Measurements from ENCODE around the gene KPNA1.

Gene KPNA1

DNA sequence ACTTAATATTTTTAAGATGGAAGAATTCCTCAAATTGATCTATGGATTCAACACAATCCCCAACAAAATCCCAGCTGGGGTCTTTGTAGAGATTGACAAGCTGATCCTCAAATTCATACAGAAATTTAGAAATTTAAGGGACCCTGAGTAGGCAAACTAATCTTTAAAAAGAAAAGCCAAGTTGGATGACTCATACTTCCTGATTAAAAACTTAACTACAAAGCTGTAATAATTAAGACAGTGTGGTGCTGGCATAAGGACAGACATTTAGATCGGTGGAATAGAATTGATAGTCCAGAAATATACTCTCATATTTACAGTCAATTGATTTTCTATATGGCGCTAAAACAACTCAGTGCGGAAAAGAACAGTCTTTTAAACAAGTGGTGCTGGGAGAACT is 119.2 kb downstream of the KPNA1 start:
- TF ChIP-seq, protein P1, sequence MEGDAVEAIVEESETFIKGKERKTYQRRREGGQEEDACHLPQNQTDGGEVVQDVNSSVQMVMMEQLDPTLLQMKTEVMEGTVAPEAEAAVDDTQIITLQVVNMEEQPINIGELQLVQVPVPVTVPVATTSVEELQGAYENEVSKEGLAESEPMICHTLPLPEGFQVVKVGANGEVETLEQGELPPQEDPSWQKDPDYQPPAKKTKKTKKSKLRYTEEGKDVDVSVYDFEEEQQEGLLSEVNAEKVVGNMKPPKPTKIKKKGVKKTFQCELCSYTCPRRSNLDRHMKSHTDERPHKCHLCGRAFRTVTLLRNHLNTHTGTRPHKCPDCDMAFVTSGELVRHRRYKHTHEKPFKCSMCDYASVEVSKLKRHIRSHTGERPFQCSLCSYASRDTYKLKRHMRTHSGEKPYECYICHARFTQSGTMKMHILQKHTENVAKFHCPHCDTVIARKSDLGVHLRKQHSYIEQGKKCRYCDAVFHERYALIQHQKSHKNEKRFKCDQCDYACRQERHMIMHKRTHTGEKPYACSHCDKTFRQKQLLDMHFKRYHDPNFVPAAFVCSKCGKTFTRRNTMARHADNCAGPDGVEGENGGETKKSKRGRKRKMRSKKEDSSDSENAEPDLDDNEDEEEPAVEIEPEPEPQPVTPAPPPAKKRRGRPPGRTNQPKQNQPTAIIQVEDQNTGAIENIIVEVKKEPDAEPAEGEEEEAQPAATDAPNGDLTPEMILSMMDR (IDR thresholded peaks at IDR 0.05): no peak
- DNase-seq (ENCODE audit: low spot score): no peak
- H3K4me3 ChIP-seq: no peak overlapping the region
- no peak overlapping the region for H3K27ac ChIP-seq

DNA sequence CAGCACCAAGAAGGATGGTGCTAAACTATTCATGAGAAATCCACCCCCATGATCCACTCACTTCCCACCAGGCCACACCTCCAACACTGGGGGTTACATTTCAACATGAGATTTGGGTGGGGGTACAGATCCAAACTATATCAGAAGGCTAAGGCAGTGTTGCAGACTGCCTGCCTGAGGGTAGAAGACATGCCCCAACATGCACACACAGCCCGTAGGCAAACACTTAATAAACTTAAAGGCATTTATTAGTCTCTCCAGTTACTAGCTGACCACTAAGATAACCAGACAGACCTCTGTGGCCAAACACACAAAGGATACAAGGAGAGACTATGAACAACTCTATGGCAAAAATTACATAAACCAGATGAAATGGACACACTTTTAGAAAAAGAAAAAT is 120.6 kb downstream of the KPNA1 start:
- Histone ChIP-seq H3K4me3 (no peak overlapping the region), H3K27ac (no peak overlapping the region)
- TF ChIP-seq, protein P1 (IDR thresholded peaks at IDR 0.05): no peak
- DNase-seq (ENCODE audit: low spot score): no peak

DNA sequence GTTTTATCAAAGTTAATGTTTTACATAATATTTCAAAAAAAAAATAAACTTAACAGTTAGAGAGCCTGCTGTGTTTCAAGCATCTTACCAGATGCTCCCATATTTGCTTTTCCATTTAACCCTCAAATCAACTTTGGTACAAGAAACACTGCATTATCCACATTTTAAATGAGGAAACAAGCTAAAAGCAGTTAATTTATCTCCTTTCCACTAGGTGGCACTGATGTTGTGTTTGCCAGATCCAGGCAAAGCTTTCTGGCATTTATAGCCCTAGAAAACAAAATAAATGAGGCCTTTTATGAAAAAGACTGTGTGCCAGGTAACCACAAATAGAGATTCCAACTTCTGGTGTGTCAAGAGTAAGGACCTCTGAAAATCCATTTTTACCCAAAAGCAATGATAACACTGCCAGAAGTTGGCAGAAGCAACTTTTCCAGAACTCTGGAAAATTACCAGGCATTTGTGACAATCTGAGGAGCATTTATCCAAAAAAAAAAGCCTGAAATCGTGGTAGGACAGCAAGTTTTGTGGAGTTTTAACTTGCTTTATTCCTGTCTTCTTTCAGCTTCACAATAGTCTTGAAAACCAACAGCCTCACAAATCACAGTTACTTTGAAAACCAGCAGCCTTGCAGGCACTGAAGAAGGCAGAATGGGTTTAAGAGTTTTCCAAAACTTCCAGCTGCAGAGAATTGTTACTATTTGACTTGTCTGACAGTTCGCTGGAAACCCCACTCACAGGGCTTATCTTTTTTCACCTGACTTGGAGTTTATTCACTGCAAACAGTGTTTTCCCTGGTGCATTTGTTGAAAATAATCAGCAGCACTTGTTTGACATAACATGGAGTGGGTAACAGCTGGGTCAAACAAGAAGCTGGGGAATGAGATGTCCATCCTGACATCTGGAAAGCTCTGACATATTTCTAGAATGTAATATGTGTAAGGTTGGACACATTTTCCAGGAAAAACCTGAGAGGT is 121.6 kb downstream of the KPNA1 start:
- DNase-seq (ENCODE audit: low spot score): no peak
- TF ChIP-seq, protein P1 (IDR thresholded peaks at IDR 0.05): peak; percentile 76
- Histone ChIP-seq H3K27ac (no peak overlapping the region), H3K4me3 (no peak overlapping the region)

DNA sequence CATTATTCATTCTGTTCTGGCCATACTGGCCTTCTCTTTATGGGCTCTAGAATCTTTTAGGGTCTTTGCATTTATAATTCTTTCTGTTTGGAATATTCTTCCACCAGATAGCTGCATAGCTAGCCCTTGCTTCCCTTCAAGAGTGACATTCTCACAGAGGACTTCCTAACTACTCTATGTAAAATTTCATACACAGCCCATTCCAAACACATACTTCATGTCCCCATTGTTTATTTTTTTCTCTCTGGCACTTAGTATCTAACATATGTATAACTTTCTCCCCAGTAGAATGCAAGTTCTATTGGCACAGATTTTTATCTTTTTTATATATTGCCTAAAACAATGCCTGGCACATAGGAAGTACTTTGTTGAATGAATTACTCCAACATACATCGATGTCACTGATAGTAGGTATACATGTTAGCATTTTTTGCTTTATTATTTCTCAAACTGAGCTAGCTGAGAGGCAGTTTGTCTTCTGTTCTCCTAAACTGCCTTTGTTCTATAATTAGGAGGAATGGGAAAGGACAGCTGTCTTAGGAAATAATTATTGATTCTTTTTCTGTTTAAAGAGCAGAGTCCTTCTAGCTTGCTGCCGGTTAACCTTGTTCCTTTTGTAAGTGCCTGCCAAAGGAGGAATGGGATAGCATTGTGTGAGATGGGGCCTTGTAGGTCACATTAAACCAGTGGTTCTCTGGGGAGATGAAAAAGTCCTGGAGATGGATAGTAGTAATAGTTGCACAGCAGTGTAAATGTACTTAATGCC is 122.9 kb downstream of the KPNA1 start:
- no peak overlapping the region for H3K27ac ChIP-seq
- no peak overlapping the region for H3K4me3 ChIP-seq
- TF ChIP-seq, protein P1 (IDR thresholded peaks at IDR 0.05): no peak
- no peak for DNase-seq (ENCODE audit: low spot score)

DNA sequence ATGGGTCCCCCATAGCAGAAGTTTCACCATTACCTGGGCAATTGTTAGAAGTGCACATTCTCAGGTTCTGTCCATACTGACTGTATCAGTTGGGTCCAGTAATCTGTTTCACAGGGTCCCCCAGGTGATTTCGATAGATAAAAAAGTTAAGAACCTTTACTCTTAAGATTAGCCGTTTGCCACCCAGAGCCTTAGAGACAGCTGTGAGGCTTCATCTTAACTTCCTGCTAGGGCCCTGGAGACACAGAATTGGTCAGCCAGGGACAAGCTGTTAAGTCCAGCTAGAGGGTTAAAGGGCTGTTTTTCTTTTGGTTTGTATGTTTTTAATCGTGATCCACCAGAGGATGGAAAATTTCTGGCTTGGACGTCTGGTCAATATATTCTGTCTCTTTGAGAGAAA is 124.1 kb downstream of the KPNA1 start:
- no peak for DNase-seq (ENCODE audit: low spot score)
- TF ChIP-seq, protein P1 (IDR thresholded peaks at IDR 0.05): no peak
- Histone ChIP-seq H3K27ac (no peak overlapping the region), H3K4me3 (no peak overlapping the region)

DNA sequence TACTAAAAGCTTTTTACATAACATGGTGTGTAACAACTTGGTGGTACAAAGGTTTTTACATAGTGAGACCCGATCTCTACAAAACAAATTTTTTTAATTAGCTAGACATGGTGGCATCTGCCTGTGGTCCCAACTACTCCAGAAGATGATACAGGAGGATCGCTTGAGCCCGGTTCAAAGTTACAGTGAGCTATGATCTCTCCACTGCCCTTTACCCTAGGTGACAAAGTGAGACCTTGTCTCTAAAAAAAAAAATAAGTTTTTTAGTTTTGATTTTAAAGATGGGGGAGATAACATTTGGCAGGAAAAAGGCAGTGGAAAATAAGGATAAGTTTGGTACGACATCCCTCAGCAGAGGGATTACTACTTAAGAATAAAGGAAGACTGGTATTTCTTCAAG is 124.8 kb downstream of the KPNA1 start:
- no peak for DNase-seq (ENCODE audit: low spot score)
- Histone ChIP-seq H3K4me3 (no peak overlapping the region), H3K27ac (no peak overlapping the region)
- TF ChIP-seq, protein P1 (IDR thresholded peaks at IDR 0.05): no peak

Measured in coronary artery (tissue), 2 donors.